GM21381 (cell line): ENCODE data around the gene MAP3K6.

Experiments
- ATAC-seq: cut with Tn5 transposase; IDR thresholded peaks from one replicate; pipeline ENCODE4 v1.9.1; 2021; ENCODE audit warnings: mild to moderate bottlenecking, moderate library complexity; ENCODE audit not compliant: unreplicated experiment

MAP3K6 gene

GRCh38 chr1:27358038-27358927 is 8.5 kb downstream of the MAP3K6 start:
- ATAC-seq, result no peak

- ATAC-seq, result no peak
Observed at GRCh38 chr1:27357281-27358037, 9.3 kb downstream of the MAP3K6 start.

- ATAC-seq, result no peak
Observed at GRCh38 chr1:27356619-27357280, 10.0 kb downstream of the MAP3K6 start.

- ATAC-seq, result no peak
Observed at GRCh38 chr1:27356277-27356618, 10.5 kb downstream of the MAP3K6 start.

GRCh38 chr1:27355683-27356082 is 11.1 kb downstream of the MAP3K6 start:
- ATAC-seq, result no peak

- ATAC-seq, result no peak
Observed at GRCh38 chr1:27353629-27354028, 13.1 kb downstream of the MAP3K6 start.

GRCh38 chr1:27353166-27353565 is 13.6 kb downstream of the MAP3K6 start:
- no peak for ATAC-seq

GRCh38 chr1:27351541-27352107 is 15.1 kb downstream of the MAP3K6 start:
- ATAC-seq, result no peak

- ATAC-seq, result no peak
Observed at GRCh38 chr1:27350663-27351540, 15.9 kb downstream of the MAP3K6 start.

GRCh38 chr1:27349784-27350662 is 16.7 kb downstream of the MAP3K6 start:
- no peak for ATAC-seq

- ATAC-seq, result no peak
Observed at GRCh38 chr1:27348861-27349783, 17.6 kb downstream of the MAP3K6 start.

- no peak for ATAC-seq
Observed at GRCh38 chr1:27346991-27347624, 19.7 kb downstream of the MAP3K6 start.

GRCh38 chr1:27346357-27346756 is 20.4 kb downstream of the MAP3K6 start:
- ATAC-seq, result no peak

GRCh38 chr1:27345272-27345671 is 21.5 kb downstream of the MAP3K6 start:
- ATAC-seq, result no peak

- no peak for ATAC-seq
Observed at GRCh38 chr1:27343639-27344025, 23.1 kb downstream of the MAP3K6 start.

- peak; percentile 39 for ATAC-seq
Observed at GRCh38 chr1:27342778-27343638, 23.8 kb downstream of the MAP3K6 start.

- no peak for ATAC-seq
Observed at GRCh38 chr1:27342391-27342777, 24.4 kb downstream of the MAP3K6 start.
